Stimulated activated CD8-positive, alpha-beta memory T cell treated with anti-CD3 and anti-CD28 coated beads, Interleukin-7, amount 100 ng/mL, for 1 hour (primary cell): ENCODE measurements around the gene TBK1.
A peak's percentile ranks its signal among the peaks of the same experiment; 100 is the strongest.

Source experiments
- DNase-seq, 2 donors: peaks; one replicate each; pipeline ENCODE4 v3.0.0-alpha.2; 2020; ENCODE audit warnings: low read depth in 2 of 2

The TBK1 gene

DNA sequence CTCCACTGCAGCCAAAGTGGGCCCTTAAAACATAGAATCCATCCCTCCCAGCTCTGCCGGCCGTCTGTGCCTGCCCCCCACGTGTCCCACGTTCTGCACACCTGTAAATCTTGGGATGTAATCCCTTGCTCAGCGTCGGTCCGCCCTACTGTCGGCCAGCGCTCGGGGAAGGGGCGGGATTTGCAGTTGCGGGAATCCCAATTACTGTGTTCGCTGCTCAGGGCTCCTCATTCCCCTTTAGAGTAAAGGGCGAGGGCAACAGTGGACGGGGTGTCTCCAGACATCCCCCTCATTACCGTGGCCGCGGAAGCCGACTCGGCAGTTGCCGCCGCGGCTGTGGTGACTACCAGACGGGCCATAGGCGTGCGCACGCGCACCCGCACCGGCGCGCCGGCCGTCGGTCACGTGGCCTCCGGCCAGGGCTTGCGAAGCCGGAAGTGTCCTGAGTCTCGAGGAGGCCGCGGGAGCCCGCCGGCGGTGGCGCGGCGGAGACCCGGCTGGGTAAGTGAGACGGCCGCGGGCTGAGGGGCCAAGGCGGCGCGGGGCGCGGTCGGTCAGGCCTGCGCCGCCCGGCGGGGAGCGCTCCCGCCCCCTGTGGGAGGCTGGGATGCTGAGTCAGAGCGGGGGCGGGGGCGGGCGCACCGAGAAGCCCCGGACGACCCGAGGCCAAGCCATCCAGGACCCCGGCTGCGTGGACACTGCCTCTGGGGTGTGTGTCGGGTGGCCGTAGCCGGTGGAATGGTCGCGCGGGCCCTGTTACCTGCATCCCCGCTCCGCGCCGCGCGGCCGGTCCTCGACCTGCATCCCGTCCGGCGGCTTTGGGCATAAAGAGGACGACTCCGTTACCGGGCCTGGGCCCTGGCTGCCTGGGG, at the start of gene TBK1:
TSS of gene TBK1 (plus strand) at position 434 of the 872 bp plus-strand sequence. CDS start 3,751 bp downstream, outside the sequence.
- DNase-seq: peak; percentile 38 to 42

DNA sequence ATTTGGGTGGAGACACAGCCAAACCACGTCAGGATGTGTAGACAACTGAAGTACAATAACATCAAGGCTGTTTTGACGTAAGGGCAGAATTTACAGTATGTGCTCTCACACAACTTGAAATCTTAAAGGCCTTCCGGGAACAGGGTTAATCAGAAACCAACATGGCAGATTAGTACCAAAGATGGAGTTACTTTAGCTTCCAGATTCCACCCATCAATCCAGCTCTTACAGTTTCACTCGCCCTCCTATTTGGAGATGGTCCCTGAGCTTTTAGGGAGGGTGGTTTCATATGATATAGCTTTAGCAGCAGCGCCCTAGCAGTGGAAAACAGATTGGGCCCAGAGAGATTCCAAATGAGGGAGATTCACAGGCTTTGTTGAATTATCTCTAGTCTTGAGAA, 49.7 kb upstream of the TBK1 start:
- DNase-seq: no peak

GRCh38 chr12:64403707-64404469, 48.0 kb upstream of the TBK1 start, which contains the start of gene XPOT:
Gene XPOT (plus strand): TSS chr12:64404392. CDS start chr12:64410036, 5,644 bp downstream.
- DNase-seq: peak; percentile 79 to 84

- DNase-seq: no peak
These were observed 47.3 kb upstream of the TBK1 start for GRCh38 chr12:64404470-64405256.

- DNase-seq: no peak
These were observed 44.3 kb upstream of the TBK1 start for GRCh38 chr12:64407342-64408223.

- DNase-seq: no peak
These were observed 40.5 kb upstream of the TBK1 start for GRCh38 chr12:64411427-64411826.

GRCh38 chr12:64412459-64412858, 39.5 kb upstream of the TBK1 start:
- DNase-seq: no peak

DNA sequence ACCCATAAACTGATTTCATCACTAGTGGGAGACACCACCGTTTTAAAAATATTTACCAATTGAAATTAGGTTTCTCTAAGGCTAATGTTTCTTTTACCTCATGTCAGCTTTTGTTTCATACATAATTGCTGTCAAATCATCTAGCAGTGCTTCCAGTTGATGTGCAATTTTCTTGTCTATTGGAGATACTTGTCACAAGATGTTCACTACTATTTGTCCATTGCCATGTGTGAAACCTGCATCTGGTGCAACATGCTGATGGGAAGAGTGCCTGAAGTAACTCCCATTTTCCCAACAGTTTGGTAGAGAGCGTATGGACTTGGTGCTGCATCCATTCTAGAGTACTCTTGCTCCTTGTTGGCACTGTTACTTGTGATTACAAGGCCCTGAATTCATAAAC, 38.0 kb upstream of the TBK1 start:
- no peak for DNase-seq

- DNase-seq: no peak
These were observed 33.7 kb upstream of the TBK1 start for GRCh38 chr12:64418209-64418608.

GRCh38 chr12:64419696-64420095, 32.2 kb upstream of the TBK1 start:
- DNase-seq: no peak

DNA sequence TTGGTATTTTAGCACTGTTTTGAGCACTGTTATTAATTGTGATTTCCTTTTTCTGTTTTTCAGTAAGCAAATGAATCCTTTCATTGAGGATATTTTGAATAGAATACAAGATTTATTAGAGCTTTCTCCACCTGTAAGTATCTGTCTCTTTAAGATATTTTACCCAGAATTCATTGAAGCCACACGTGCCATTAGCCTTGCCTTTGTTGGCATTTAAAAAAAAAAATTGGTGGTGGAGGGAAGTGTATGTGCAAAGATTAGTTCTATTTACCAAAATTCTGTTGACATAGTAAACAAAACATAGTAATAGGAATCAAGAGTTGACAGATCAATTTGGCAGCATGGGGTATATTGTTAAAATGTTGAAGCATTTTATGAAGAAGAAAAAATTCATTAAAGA, 23.9 kb upstream of the TBK1 start:
- no peak for DNase-seq

- DNase-seq: no peak
These were observed 23.0 kb upstream of the TBK1 start for GRCh38 chr12:64428956-64429355.

GRCh38 chr12:64430886-64431285, 21.0 kb upstream of the TBK1 start:
- DNase-seq: no peak

DNA sequence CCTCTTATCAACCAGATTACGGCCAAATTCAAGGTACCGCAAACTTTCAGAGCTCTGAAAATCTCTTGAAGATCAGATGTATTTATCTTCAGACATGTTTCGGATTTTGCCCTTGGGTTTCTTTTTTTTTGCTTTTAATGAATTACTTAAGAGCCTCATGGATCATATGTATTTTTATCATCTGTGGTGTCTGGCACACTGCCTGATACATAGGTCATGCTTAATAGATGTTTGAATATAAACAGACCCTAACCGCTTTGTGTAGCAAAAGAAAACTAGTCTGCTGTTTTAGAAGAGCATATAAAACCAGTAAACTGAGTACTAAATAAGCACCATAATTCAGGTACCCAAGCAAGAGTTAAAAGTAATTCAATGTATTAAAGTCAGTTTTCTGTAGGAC, 20.1 kb upstream of the TBK1 start:
- no peak for DNase-seq

DNA sequence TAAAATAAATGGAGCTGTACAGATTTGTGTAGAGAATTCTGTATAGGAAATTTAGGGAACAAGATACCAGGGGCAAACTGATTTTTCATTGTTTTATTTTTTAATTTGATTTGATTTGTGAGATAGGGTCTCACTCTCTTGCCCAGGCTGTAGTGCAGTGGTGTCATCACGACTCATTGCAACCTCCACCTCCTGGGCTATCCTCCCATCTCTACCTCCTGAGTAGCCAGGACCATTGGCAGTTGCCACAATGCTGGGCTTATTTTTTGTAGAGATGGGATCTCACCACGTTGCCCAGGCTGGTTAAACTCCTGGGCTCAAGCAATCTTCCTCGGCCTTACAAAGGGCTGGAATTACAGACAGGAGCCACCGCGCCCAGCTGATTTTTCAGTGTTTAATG, 18.0 kb upstream of the TBK1 start:
- no peak for DNase-seq

GRCh38 chr12:64440100-64440499, 11.8 kb upstream of the TBK1 start:
- no peak for DNase-seq

- DNase-seq: no peak
These were observed 6.4 kb upstream of the TBK1 start for GRCh38 chr12:64445490-64445889.

- DNase-seq: no peak
These were observed 5.6 kb upstream of the TBK1 start for GRCh38 chr12:64446295-64446694.

DNA sequence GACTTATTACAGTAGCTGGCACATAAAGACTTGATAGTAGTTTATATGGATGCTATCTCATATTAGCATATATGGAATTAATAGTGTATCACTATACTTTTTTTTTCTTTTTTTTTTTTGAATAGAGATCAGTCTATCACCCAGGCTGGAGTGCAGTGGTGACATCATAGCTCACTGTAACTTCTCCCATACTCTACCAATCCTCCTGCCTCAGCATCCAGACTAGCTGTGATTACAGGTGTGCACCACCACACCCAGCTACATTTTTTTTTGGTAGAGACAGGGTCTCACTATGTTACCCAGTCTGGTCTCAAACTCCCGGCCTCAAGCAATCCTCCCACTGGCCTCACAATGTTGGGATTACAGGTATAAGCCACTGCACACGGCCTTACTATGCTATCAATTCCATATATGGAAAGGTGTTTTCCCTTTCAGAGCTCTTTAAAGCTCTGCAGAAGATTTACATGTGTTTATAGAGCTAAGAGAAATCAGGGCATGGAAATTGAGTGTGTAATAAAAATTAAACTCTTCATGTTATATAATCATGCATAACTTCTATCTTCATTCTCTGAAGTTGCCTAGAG, 1.8 kb upstream of the TBK1 start:
- no peak for DNase-seq

- no peak for DNase-seq
These were observed 1.0 kb upstream of the TBK1 start for GRCh38 chr12:64450711-64451486.
